ENCODE measurements around the gene PAWR.

Gene PAWR

DNA sequence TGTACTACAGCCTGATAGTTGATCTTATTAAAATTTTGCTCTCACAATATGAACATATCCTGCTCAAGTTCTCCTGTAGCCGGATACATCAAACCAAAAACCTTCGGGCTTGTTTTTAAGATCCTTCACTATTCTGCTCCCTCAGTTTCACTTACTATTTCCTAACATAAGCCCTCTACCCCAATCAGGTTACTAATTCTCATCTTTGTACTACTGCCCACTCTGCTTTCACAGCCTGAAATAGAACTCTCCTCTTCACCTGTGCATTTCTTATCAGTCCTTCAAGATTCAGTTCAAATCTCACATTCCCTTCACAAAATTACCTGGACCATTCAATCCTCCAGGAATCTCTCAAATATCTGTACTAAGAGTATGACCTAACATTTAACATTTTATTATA is 14.2 kb downstream of the PAWR start:
- TF ChIP-seq MYC (IDR thresholded peaks at IDR 0.05; ENCODE audit: low read depth, low read length) (no peak), POLR2A (IDR thresholded peaks at IDR 0.05; ENCODE audit: extremely low read depth, insufficient read length) (no peak)
- TF ChIP-seq, protein P1, sequence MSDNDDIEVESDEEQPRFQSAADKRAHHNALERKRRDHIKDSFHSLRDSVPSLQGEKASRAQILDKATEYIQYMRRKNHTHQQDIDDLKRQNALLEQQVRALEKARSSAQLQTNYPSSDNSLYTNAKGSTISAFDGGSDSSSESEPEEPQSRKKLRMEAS (IDR thresholded peaks at IDR 0.05; ENCODE audit: low read depth, low read length) = no peak
- TF ChIP-seq, protein P2, sequence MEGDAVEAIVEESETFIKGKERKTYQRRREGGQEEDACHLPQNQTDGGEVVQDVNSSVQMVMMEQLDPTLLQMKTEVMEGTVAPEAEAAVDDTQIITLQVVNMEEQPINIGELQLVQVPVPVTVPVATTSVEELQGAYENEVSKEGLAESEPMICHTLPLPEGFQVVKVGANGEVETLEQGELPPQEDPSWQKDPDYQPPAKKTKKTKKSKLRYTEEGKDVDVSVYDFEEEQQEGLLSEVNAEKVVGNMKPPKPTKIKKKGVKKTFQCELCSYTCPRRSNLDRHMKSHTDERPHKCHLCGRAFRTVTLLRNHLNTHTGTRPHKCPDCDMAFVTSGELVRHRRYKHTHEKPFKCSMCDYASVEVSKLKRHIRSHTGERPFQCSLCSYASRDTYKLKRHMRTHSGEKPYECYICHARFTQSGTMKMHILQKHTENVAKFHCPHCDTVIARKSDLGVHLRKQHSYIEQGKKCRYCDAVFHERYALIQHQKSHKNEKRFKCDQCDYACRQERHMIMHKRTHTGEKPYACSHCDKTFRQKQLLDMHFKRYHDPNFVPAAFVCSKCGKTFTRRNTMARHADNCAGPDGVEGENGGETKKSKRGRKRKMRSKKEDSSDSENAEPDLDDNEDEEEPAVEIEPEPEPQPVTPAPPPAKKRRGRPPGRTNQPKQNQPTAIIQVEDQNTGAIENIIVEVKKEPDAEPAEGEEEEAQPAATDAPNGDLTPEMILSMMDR (IDR thresholded peaks at IDR 0.05; ENCODE audit: low read depth, low read length) = no peak
- H3K4me3 ChIP-seq (ENCODE audit: low read depth, low read length) = no peak overlapping the region
- no peak for DNase-seq (ENCODE audit: low read depth)

DNA sequence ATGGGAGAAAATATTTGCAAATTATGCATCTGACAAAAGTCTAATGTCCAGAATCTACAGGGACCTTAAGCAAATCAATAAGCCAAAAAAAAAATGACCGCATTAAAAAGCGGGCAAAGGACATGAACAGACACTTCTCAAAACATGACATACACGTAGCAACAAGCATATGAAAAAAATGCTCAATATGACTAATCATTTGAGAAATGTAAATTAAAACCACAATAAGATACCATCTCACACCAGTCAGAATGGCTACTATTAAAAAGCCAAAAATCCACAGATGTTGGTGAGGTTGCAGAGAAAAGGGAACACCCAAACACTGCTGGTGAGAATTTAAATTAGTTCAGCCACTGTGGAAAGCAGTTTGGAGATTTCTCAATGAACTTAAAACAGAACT is 16.1 kb downstream of the PAWR start:
- TF ChIP-seq, protein P1 (IDR thresholded peaks at IDR 0.05; ENCODE audit: low read depth, low read length) = no peak
- TF ChIP-seq, protein P2 (IDR thresholded peaks at IDR 0.05; ENCODE audit: low read depth, low read length) = no peak
- TF ChIP-seq MYC (IDR thresholded peaks at IDR 0.05; ENCODE audit: low read depth, low read length) (no peak), POLR2A (IDR thresholded peaks at IDR 0.05; ENCODE audit: extremely low read depth, insufficient read length) (no peak)
- no peak for DNase-seq (ENCODE audit: low read depth)
- no peak overlapping the region for H3K4me3 ChIP-seq (ENCODE audit: low read depth, low read length)

DNA sequence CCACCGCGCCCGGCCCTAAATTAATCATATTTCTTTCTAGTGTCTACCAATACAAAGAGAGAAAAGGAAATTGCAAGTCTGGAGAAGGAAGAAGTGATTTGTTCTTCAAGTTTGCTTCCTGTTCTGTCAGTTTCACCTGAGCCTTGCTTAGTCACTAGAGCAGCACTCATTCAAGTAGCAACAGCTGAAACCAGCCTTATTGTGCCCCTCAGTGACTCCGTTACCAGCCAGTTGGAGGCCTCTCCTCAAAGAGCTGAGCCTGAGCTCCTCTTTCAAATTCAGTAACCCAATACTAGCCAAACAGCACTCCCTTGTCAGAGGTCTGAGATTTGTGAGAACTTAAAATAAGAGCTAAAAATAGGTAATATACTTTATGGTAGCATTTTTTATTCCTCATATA is 17.4 kb downstream of the PAWR start:
- TF ChIP-seq, protein P1 (IDR thresholded peaks at IDR 0.05; ENCODE audit: low read depth, low read length) = no peak
- TF ChIP-seq MYC (IDR thresholded peaks at IDR 0.05; ENCODE audit: low read depth, low read length) (no peak), POLR2A (IDR thresholded peaks at IDR 0.05; ENCODE audit: extremely low read depth, insufficient read length) (no peak)
- TF ChIP-seq, protein P2 (IDR thresholded peaks at IDR 0.05; ENCODE audit: low read depth, low read length) = no peak
- no peak overlapping the region for H3K4me3 ChIP-seq (ENCODE audit: low read depth, low read length)
- no peak for DNase-seq (ENCODE audit: low read depth)

GRCh38 chr12:79668113-79668512 is 22.7 kb downstream of the PAWR start:
- TF ChIP-seq MYC (IDR thresholded peaks at IDR 0.05; ENCODE audit: low read depth, low read length) (no peak), POLR2A (IDR thresholded peaks at IDR 0.05; ENCODE audit: extremely low read depth, insufficient read length) (no peak)
- TF ChIP-seq, protein P2 (IDR thresholded peaks at IDR 0.05; ENCODE audit: low read depth, low read length) = no peak
- TF ChIP-seq, protein P1 (IDR thresholded peaks at IDR 0.05; ENCODE audit: low read depth, low read length) = no peak
- no peak overlapping the region for H3K4me3 ChIP-seq (ENCODE audit: low read depth, low read length)
- no peak for DNase-seq (ENCODE audit: low read depth)

- H3K4me3 ChIP-seq (ENCODE audit: low read depth, low read length) = no peak overlapping the region
- DNase-seq (ENCODE audit: low read depth) = no peak
- TF ChIP-seq MYC (IDR thresholded peaks at IDR 0.05; ENCODE audit: low read depth, low read length) (no peak), POLR2A (IDR thresholded peaks at IDR 0.05; ENCODE audit: extremely low read depth, insufficient read length) (no peak)
- TF ChIP-seq, protein P1 (IDR thresholded peaks at IDR 0.05; ENCODE audit: low read depth, low read length) = no peak
- TF ChIP-seq, protein P2 (IDR thresholded peaks at IDR 0.05; ENCODE audit: low read depth, low read length) = no peak
Measured at GRCh38 chr12:79665212-79665887, 25.4 kb downstream of the PAWR start.

Measured in NB4 (cell line).